ENCODE measurements around the gene ILDR1. TPM values are rescaled to one million over a fixed set of nuclear protein-coding genes. Genes with fewer than 3 reads are reported as not detected.

Gene ILDR1
- total RNA-seq, 1 donor from 2014 or later = 1.4 TPM

DNA sequence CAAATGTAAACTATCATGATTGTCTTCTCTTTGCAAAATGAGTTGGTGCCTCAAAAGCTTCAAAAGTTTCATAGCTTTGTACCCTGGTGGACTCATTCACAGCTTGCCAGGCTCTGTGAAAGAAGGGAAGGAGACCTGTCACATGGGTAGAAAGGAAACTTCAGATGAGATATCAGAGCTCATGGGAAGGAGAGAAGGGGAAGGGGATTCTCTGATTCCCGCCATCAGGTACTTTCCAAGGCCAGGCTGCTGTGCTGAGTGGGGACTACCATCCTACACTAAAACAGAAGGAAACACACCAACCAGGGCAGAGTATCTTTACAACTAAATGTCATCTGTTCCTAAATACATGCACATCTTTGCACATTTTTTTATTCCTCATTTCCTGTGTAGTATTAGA, 9.2 kb downstream of the ILDR1 start:
- Mint-ChIP-seq H3K27ac (no peak overlapping the region), H3K4me1 (peaks cover 45% of the 10 kb centered on the region), H3K36me3 (ENCODE audit: low read depth) (no peaks in the 10 kb centered on the region), H3K9me3 (peaks cover 3% of the 10 kb centered on the region), H3K4me3 (no peak overlapping the region), H3K27me3 (no peaks in the 10 kb centered on the region)
- TF ChIP-seq, protein P1, sequence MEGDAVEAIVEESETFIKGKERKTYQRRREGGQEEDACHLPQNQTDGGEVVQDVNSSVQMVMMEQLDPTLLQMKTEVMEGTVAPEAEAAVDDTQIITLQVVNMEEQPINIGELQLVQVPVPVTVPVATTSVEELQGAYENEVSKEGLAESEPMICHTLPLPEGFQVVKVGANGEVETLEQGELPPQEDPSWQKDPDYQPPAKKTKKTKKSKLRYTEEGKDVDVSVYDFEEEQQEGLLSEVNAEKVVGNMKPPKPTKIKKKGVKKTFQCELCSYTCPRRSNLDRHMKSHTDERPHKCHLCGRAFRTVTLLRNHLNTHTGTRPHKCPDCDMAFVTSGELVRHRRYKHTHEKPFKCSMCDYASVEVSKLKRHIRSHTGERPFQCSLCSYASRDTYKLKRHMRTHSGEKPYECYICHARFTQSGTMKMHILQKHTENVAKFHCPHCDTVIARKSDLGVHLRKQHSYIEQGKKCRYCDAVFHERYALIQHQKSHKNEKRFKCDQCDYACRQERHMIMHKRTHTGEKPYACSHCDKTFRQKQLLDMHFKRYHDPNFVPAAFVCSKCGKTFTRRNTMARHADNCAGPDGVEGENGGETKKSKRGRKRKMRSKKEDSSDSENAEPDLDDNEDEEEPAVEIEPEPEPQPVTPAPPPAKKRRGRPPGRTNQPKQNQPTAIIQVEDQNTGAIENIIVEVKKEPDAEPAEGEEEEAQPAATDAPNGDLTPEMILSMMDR (IDR thresholded peaks at IDR 0.05) = no peak
- intact Hi-C loops (cut with micrococcal nuclease) = no loop called here
- POLR2A ChIA-PET = interaction anchor here (1.3 to 2.6 kb wide), 4 partner anchors 8 to 42 kb away, joined by 4 to 7 read pairs (median 6); partner anchors contain the start of gene CD86
- CTCF ChIA-PET = interaction anchor here (0.8 kb wide), 1 partner anchor 79 kb away, joined by 3 read pairs; no protein-coding TSS in a partner anchor
- DNase-seq (no peak), ATAC-seq (ENCODE audit: low read depth) (no peak)

DNA sequence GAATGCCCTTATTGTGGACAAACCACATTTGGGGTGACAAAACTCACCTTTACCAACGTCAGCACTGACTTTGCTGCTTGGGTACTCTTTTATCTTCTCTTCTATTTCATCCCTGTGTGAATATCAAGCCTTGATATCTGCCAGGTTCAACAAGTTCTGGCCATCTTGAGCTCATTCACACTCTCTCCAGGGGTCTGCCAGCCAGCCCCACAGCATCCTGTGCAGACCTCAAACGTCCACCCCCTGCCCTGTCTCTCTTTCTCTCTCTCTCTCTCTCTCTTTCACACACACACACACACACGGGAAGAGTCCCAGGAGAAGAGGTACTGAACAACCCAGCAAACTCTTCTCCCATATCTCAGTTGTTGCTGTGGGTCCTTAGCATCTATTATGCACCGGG, 10.7 kb downstream of the ILDR1 start:
- H3K4me3 Mint-ChIP-seq = no peak overlapping the region
- H3K4me1 Mint-ChIP-seq = peaks cover 45% of the 10 kb centered on the region
- no peaks in the 10 kb centered on the region for H3K27me3 Mint-ChIP-seq
- TF ChIP-seq, protein P1 (IDR thresholded peaks at IDR 0.05) = no peak
- POLR2A ChIA-PET = interaction anchor here (0.5 to 2.6 kb wide), 3 partner anchors 19 to 66 kb away, joined by 3 to 7 read pairs (median 6); partner anchors contain the start of gene CD86
- H3K36me3 Mint-ChIP-seq (ENCODE audit: low read depth) = no peaks in the 10 kb centered on the region
- H3K9me3 Mint-ChIP-seq = peaks cover 3% of the 10 kb centered on the region
- intact Hi-C loops (cut with micrococcal nuclease) = no loop called here
- DNase-seq (no peak), ATAC-seq (ENCODE audit: low read depth) (no peak)
- H3K27ac Mint-ChIP-seq = no peak overlapping the region
- CTCF ChIA-PET = interaction anchor here (1.4 kb wide), 1 partner anchor 16 kb away, joined by 5 read pairs; no protein-coding TSS in a partner anchor

DNA sequence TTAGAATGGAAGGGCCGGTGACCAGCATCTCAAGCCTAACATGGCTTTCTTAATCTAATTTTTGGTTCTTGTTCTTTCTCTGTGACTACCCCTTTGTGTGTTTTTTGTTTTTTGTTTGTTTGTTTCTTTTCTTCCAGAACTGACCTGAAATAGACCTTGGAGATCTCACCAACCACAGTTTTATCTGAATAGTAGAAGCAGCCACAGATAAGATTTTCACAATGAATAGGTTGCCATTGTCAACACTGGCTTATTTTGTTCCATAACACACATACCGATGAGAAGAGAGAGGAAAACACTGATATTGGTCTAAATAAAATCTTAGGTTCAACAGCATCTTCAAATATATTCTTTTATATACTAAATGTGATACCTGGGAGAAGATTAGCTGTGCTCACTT, 11.5 kb downstream of the ILDR1 start:
- Mint-ChIP-seq H3K4me1 (peaks cover 47% of the 10 kb centered on the region), H3K4me3 (no peak overlapping the region), H3K36me3 (ENCODE audit: low read depth) (no peaks in the 10 kb centered on the region), H3K27ac (no peak overlapping the region), H3K27me3 (no peaks in the 10 kb centered on the region), H3K9me3 (no peaks in the 10 kb centered on the region)
- TF ChIP-seq, protein P1 (IDR thresholded peaks at IDR 0.05) = no peak
- intact Hi-C loops (cut with micrococcal nuclease) = no loop called here
- DNase-seq (no peak), ATAC-seq (ENCODE audit: low read depth) (no peak)
- POLR2A ChIA-PET = interaction anchor here (2.3 to 2.6 kb wide), 2 partner anchors 20 to 44 kb away, joined by 6 to 7 read pairs; partner anchors contain the start of gene CD86
- CTCF ChIA-PET = interaction anchor here (1.4 kb wide), 1 partner anchor 15 kb away, joined by 5 read pairs; no protein-coding TSS in a partner anchor

DNA sequence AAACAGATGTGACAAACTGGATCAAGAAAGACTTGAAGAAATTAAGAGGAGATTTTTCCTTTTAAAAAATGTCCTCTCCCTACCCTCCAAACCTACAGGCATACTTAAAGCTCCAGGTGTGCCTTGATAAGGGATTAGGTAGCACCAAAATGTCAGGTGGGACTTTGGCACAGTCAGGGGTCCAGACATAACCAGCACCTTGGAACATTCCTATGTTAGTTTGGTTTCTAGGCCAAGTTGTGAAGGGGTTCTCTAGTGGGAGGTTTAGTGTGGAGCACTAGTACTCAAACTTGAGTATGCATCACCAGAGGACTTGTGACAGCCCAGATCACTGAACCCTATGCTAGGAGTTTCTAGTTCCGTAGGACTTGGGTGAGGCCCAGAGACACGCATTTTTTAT, 13.9 kb downstream of the ILDR1 start:
- TF ChIP-seq, protein P1 (IDR thresholded peaks at IDR 0.05) = no peak
- DNase-seq = no peak
- H3K27ac Mint-ChIP-seq = no peak overlapping the region
- CTCF ChIA-PET = no interaction called here
- POLR2A ChIA-PET = interaction anchor here (0.7 to 1.3 kb wide), 2 partner anchors 17 to 23 kb away, joined by 3 read pairs; no protein-coding TSS in a partner anchor
- peaks cover 49% of the 10 kb centered on the region for H3K4me1 Mint-ChIP-seq
- no peaks in the 10 kb centered on the region for H3K9me3 Mint-ChIP-seq
- intact Hi-C loops (cut with micrococcal nuclease) = no loop called here
- H3K4me3 Mint-ChIP-seq = no peak overlapping the region
- H3K36me3 Mint-ChIP-seq (ENCODE audit: low read depth) = no peaks in the 10 kb centered on the region
- ATAC-seq (ENCODE audit: low read depth) = no peak
- no peaks in the 10 kb centered on the region for H3K27me3 Mint-ChIP-seq

DNA sequence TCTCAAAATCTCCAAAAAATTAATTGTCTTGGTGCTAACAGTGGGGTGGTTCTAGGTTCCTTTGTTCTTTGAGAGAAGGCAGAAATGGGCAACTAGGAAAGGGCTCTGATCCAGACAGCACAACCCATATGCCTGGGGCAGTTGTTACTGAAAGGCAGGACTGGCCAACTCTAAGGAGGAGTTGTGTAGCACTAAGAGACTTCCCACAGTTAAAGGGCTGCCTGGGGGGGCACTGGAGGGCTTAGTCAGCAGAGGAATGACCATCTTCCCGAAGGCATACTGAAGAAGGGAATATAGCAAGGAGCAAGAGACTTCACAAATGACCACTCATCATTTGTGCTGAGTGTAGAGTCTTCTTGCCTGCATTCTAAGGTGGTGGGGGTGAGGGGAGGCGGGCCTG, 15.8 kb downstream of the ILDR1 start:
- no peak for DNase-seq
- Mint-ChIP-seq H3K4me1 (peaks cover 53% of the 10 kb centered on the region), H3K27me3 (no peaks in the 10 kb centered on the region), H3K36me3 (ENCODE audit: low read depth) (no peaks in the 10 kb centered on the region), H3K27ac (peak overlapping the region; percentile 47), H3K4me3 (no peak overlapping the region), H3K9me3 (no peaks in the 10 kb centered on the region)
- no peak for ATAC-seq (ENCODE audit: low read depth)
- POLR2A ChIA-PET = interaction anchor here (4.2 kb wide), 1 partner anchor 12 kb away, joined by 37 read pairs; no protein-coding TSS in a partner anchor
- TF ChIP-seq, protein P1 (IDR thresholded peaks at IDR 0.05) = no peak
- CTCF ChIA-PET = no interaction called here
- intact Hi-C loops (cut with micrococcal nuclease) = no loop called here
